GM23248 (cell line): Measurements from ENCODE around the gene BCL2A1. TPM values are rescaled to one million over a fixed set of nuclear protein-coding genes. Genes with fewer than 3 reads are reported as not detected.
"Not testable (repeated sequence)": the region's sequence is repeated elsewhere in the genome, so short reads cannot be mapped to it uniquely, and the experiment has no call there.

ENCODE experiments used
- DNase-seq: peaks from one replicate; pipeline ENCODE4 v3.0.0-alpha.2; 2015
- H2AFZ ChIP-seq: fragments of 200-600 bp; sonication (generic); 2 replicates; pipeline ENCODE4 v1.6.1; 2016; ENCODE audit warnings: antibody characterized with exemption
- H3F3A ChIP-seq: fragments of 200-600 bp; sonication (generic); 2 replicates; pipeline ENCODE4 v1.6.1; 2016; ENCODE audit warnings: mild to moderate bottlenecking, antibody characterized with exemption, mixed run types; ENCODE audit not compliant: insufficient read depth
- H3K27ac ChIP-seq: fragments of 200-600 bp; sonication (generic); 2 replicates; pipeline ENCODE4 v1.5.1; 2016; ENCODE audit warnings: mild to moderate bottlenecking
- H3K27me3 ChIP-seq: fragments of 200-600 bp; sonication (generic); replicated peaks from 2 replicates; pipeline ENCODE4 v1.6.1; 2016; ENCODE audit warnings: mild to moderate bottlenecking; ENCODE audit not compliant: insufficient read depth
- H3K36me3 ChIP-seq: fragments of 200-600 bp; sonication (generic); 2 replicates; pipeline ENCODE4 v1.6.1; 2016; ENCODE audit warnings: low read depth, mild to moderate bottlenecking
- H3K4me1 ChIP-seq: fragments of 200-600 bp; sonication (generic); 2 replicates; pipeline ENCODE4 v1.6.1; 2016; ENCODE audit warnings: mild to moderate bottlenecking; ENCODE audit not compliant: insufficient read depth
- H3K4me2 ChIP-seq: fragments of 200-600 bp; sonication (generic); one replicate; pipeline ENCODE4 v1.6.1; 2016; ENCODE audit warnings: mild to moderate bottlenecking; ENCODE audit not compliant: unreplicated experiment
- H3K4me3 ChIP-seq: fragments of 200-600 bp; sonication (generic); 2 replicates; pipeline ENCODE4 v1.5.1; 2016; ENCODE audit warnings: mild to moderate bottlenecking
- H3K79me2 ChIP-seq: fragments of 200-600 bp; sonication (generic); 2 replicates; pipeline ENCODE4 v1.6.1; 2016; ENCODE audit warnings: mild to moderate bottlenecking; ENCODE audit not compliant: insufficient read depth
- H3K9ac ChIP-seq: fragments of 200-600 bp; sonication (generic); 2 replicates; pipeline ENCODE4 v1.6.1; 2016; ENCODE audit warnings: mild to moderate bottlenecking
- H3K9me2 ChIP-seq: fragments of 200-600 bp; sonication (generic); 2 replicates; pipeline ENCODE4 v1.6.1; 2016; ENCODE audit warnings: mixed run types, mild to moderate bottlenecking, moderate library complexity; ENCODE audit not compliant: insufficient read depth
- H3K9me3 ChIP-seq: fragments of 200-600 bp; sonication (generic); one replicate; pipeline ENCODE4 v1.6.1; 2017; ENCODE audit warnings: low read depth
- H4K20me1 ChIP-seq: fragments of 200-600 bp; sonication (generic); 2 replicates; pipeline ENCODE4 v1.6.0; 2016; ENCODE audit not compliant: insufficient read depth
- EZH2 ChIP-seq: fragments of 200-600 bp; sonication (generic); IDR thresholded peaks from 2 replicates; pipeline ENCODE4 v1.6.1; 2018; ENCODE audit warnings: antibody characterized with exemption, mild to moderate bottlenecking; ENCODE audit not compliant: insufficient read depth, poor library complexity, severe bottlenecking
- EZH2phosphoT487 ChIP-seq: fragments of 200-600 bp; sonication (generic); IDR thresholded peaks from 2 replicates; pipeline ENCODE4 v1.6.1; 2018; ENCODE audit warnings: antibody characterized with exemption, moderate library complexity, mild to moderate bottlenecking, low read depth; ENCODE audit not compliant: insufficient read depth
- WGBS, 2 experiments: methylation state at CpG; one replicate each; pipeline ENCODE4 v1.1.6; 2015 to 2017; ENCODE audit warnings: low lambda C conversion rate in 2 of 2, low coverage in 1 of 2; ENCODE audit errors: missing lambda C conversion rate in 2 of 2; 5-methylcytosine and 5-hydroxymethylcytosine counted together
- in situ Hi-C: fragments of 300-500 bp; cut with MboI; formaldehyde crosslinking; loops from 2 replicates; pipeline ENCODE4 v1.15.0; 2020
- polyA plus RNA-seq: library from polyadenylated mRNA; unstranded; fragments of >200 nt; fragmentation: Nextera tagmentation; extraction: Ambion mirVana; gene quantifications from 2 replicates; pipeline ENCODE4 v1.2.1, GENCODE V29; 2016
- total RNA-seq: library from RNA; depleted of rRNA; stranded (reverse); fragments of >200 nt; shearing (Covaris generic); gene quantifications from 2 replicates; pipeline ENCODE4 v1.2.3, GENCODE V29; 2014

Gene BCL2A1
- total and polyA plus RNA-seq, 2 experiments from 2014 or later, result 1.0 TPM; not detected in 1

DNA sequence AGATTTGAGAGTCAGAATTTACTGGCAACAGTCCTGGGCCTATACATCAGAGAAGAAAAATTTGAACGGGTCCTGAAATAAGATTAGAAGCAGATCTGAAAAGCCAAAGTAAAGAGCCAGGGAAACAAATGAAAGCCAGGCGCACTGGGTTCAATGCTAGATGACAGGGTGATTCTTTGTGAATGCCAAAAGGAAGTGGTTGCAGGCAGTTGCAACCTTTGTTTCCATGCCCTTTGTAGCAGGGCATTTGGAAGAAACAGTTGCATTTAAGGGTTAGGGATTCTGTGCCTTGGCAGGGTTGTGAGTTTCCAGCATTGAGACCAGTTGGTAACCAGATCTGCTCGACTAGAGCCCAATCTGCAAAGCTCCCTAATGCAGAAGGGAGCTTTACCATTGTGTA is 37.8 kb downstream of the BCL2A1 start:
- H4K20me1 ChIP-seq, result no peaks in the 10 kb centered on the region
- no peak for DNase-seq
- H3K9me3 ChIP-seq, result no peaks in the 10 kb centered on the region
- no peaks in the 10 kb centered on the region for H3K36me3 ChIP-seq
- no peaks in the 10 kb centered on the region for H3K4me1 ChIP-seq
- no peak overlapping the region for H3K9ac ChIP-seq
- no peaks in the 10 kb centered on the region for H3K27me3 ChIP-seq
- H3K4me2 ChIP-seq, result no peak overlapping the region
- H3K27ac ChIP-seq, result no peak overlapping the region
- H3K79me2 ChIP-seq, result no peaks in the 10 kb centered on the region
- no peak for TF ChIP-seq EZH2phosphoT487
- TF ChIP-seq EZH2, result no peak
- no peaks in the 10 kb centered on the region for H3K9me2 ChIP-seq
- H2AFZ ChIP-seq, result no peak overlapping the region
- H3K4me3 ChIP-seq, result no peak overlapping the region
- 46% methylated on average over 3 of the region's 3 CpGs for WGBS, 2 experiments
- no peaks in the 10 kb centered on the region for H3F3A ChIP-seq
- in situ Hi-C loops, result no loop called here

GRCh38 chr15:79932447-79932846 is 38.5 kb downstream of the BCL2A1 start:
- WGBS, 2 experiments, result 51 to 56% methylated on average over 5 of the region's 5 CpGs
- DNase-seq, result no peak
- H3K9ac ChIP-seq, result no peak overlapping the region
- H3K4me1 ChIP-seq, result no peaks in the 10 kb centered on the region
- H3K27ac ChIP-seq, result no peak overlapping the region
- no peaks in the 10 kb centered on the region for H3K27me3 ChIP-seq
- in situ Hi-C loops, result no loop called here
- H3K79me2 ChIP-seq, result no peaks in the 10 kb centered on the region
- TF ChIP-seq EZH2, result no peak
- TF ChIP-seq EZH2phosphoT487, result no peak
- no peak overlapping the region for H2AFZ ChIP-seq
- H3F3A ChIP-seq, result no peaks in the 10 kb centered on the region
- no peaks in the 10 kb centered on the region for H3K9me2 ChIP-seq
- no peaks in the 10 kb centered on the region for H3K9me3 ChIP-seq
- no peaks in the 10 kb centered on the region for H4K20me1 ChIP-seq
- H3K4me3 ChIP-seq, result no peak overlapping the region
- H3K36me3 ChIP-seq, result no peaks in the 10 kb centered on the region
- no peak overlapping the region for H3K4me2 ChIP-seq

DNA sequence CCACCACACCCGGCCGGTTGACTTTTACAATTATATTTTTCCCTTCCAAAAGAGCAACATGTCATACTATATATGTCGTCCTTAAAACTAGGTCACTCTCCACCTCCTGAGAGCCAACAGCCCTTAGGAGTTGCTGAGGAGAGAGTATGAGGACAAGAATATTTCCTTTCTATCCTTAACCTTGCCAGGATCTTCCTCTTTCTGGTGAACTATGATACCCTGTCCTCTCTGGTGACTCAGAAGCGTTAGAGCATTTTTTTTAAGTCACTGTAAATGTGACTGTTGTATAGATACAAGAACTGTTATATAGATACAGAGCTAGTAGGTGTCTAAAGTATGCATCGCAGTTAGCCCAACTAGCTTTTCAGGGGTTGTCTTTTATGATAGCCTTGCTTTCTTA is 40.5 kb downstream of the BCL2A1 start:
- no peaks in the 10 kb centered on the region for H3K36me3 ChIP-seq
- no peaks in the 10 kb centered on the region for H3K27me3 ChIP-seq
- no peaks in the 10 kb centered on the region for H3K9me3 ChIP-seq
- no peak overlapping the region for H3K27ac ChIP-seq
- DNase-seq, result no peak
- 76 to 78% methylated on average over 5 of the region's 5 CpGs for whole genome bisulfite sequencing, 2 experiments
- no peaks in the 10 kb centered on the region for H3K79me2 ChIP-seq
- no peaks in the 10 kb centered on the region for H3K4me1 ChIP-seq
- no peak overlapping the region for H3K9ac ChIP-seq
- H2AFZ ChIP-seq, result no peak overlapping the region
- in situ Hi-C loops, result no loop called here
- H4K20me1 ChIP-seq, result no peaks in the 10 kb centered on the region
- TF ChIP-seq EZH2 (no peak), EZH2phosphoT487 (no peak)
- H3K4me3 ChIP-seq, result no peak overlapping the region
- no peak overlapping the region for H3K4me2 ChIP-seq
- no peaks in the 10 kb centered on the region for H3F3A ChIP-seq
- H3K9me2 ChIP-seq, result no peaks in the 10 kb centered on the region

- 85 to 91% methylated on average over 2 of the region's 2 CpGs for WGBS, 2 experiments
- Histone ChIP-seq H3K9me2 (no peaks in the 10 kb centered on the region), H3K4me3 (no peak overlapping the region), H3K4me1 (no peaks in the 10 kb centered on the region), H3K9me3 (no peaks in the 10 kb centered on the region), H3K9ac (no peak overlapping the region), H3K27me3 (no peaks in the 10 kb centered on the region), H3K36me3 (no peaks in the 10 kb centered on the region), H3K27ac (no peak overlapping the region), H3K4me2 (no peak overlapping the region), H3F3A (no peaks in the 10 kb centered on the region), H2AFZ (no peak overlapping the region), H4K20me1 (no peaks in the 10 kb centered on the region), H3K79me2 (peaks cover 7% of the 10 kb centered on the region)
- DNase-seq, result no peak
- TF ChIP-seq EZH2 (no peak), EZH2phosphoT487 (no peak)
- in situ Hi-C loops, result no loop called here
Measured at GRCh38 chr15:79929412-79929811, 41.6 kb downstream of the BCL2A1 start.

DNA sequence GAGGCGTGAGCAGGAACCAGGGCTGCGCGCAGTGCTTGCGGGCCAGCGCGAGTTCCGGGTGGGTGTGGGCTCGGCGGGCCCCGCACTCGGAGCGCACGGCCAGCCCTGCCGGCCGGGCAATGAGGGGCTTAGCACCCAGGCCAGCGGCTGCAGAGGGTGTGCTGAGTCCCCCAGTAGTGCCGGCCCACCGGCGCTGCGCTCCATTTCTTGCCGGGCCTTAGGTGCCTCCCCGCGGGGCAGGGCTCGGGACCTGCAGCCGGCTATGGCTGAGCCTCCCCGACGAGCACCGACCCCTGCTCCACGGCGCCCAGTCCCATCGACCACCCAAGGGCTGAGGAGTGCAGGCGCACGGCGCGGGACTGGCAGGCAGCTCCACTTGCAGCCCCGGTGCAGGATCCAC is 44.9 kb downstream of the BCL2A1 start:
- H3K4me2 ChIP-seq, H3K9me2 ChIP-seq, H3K4me1 ChIP-seq, H3K27ac ChIP-seq, H3K4me3 ChIP-seq, DNase-seq, H3K36me3 ChIP-seq, H4K20me1 ChIP-seq, H3F3A ChIP-seq, H3K9me3 ChIP-seq, H3K9ac ChIP-seq, H3K27me3 ChIP-seq, in situ Hi-C loops, H2AFZ ChIP-seq: not testable (repeated sequence)
- peaks cover 33% of the 10 kb centered on the region for H3K79me2 ChIP-seq
- 96 to 97% methylated on average over 25 to 31 of the region's 36 CpGs for whole genome bisulfite sequencing, 2 experiments
